Tibial nerve (tissue), 4 donors: ENCODE data around the gene MAJIN. TPM values are rescaled to one million over a fixed set of nuclear protein-coding genes. Genes with fewer than 3 reads are reported as not detected.

Experiments
- DNase-seq, 2 donors: peaks; one replicate each; pipeline ENCODE4 v3.0.0-alpha.2; 2019; ENCODE audit warnings: low spot score in 2 of 2
- H3K27ac ChIP-seq, 4 donors: fragments of 200-600 bp; sonication (generic) in 3 of 4; one replicate each; pipeline ENCODE4 v1.5.1; 2017 to 2019; ENCODE audit warnings: mild to moderate bottlenecking in 1 of 4
- H3K27me3 ChIP-seq, 2 donors: fragments of 200-600 bp; sonication (generic) in 1 of 2; one replicate each; pipeline versions ENCODE4 v1.5.1 to v1.6.0; 2017 to 2019
- H3K36me3 ChIP-seq, 3 donors: fragments of 200-600 bp; sonication (generic); one replicate each; pipeline ENCODE4 v1.5.1; 2018 to 2019
- H3K4me1 ChIP-seq, 4 donors: fragments of 200-600 bp; sonication (generic) in 3 of 4; one replicate each; pipeline ENCODE4 v1.5.1; 2017 to 2019
- H3K4me3 ChIP-seq, 4 donors: fragments of 200-600 bp; sonication (generic) in 3 of 4; one replicate each; pipeline ENCODE4 v1.5.1; 2017 to 2019; ENCODE audit warnings: mild to moderate bottlenecking in 1 of 4, moderate library complexity in 1 of 4
- H3K9me3 ChIP-seq, 4 donors: fragments of 200-600 bp; sonication (generic) in 3 of 4; one replicate each; pipeline ENCODE4 v1.5.1; 2017 to 2019
- EP300 ChIP-seq, 2 donors: sonication (generic); formaldehyde crosslinking; IDR thresholded peaks; one replicate each; pipeline ENCODE4 v1.6.1; 2017; ENCODE audit warnings: antibody characterized with exemption in 2 of 2, mild to moderate bottlenecking in 1 of 2
- POLR2A ChIP-seq, 2 donors: fragments of 450-650 bp; IDR thresholded peaks; one replicate each; pipeline ENCODE4 v1.6.1; 2017; ENCODE audit warnings: antibody characterized with exemption in 2 of 2, mild to moderate bottlenecking in 2 of 2, moderate library complexity in 2 of 2
- WGBS, 2 donors: methylation state at CpG; one replicate each; pipeline ENCODE4 v1.1.5; 2018; 5-methylcytosine and 5-hydroxymethylcytosine counted together
- total RNA-seq, 4 donors: library from RNA; depleted of rRNA; stranded (reverse); fragments of >200 nt; gene quantifications; one replicate each; pipeline ENCODE4 v1.1.0, GENCODE V29; 2016
- TF ChIP-seq, protein P1 (sequence below), 5 experiments: fragments of 200-600 bp in 3 of 5; fragments of 450-650 bp in 2 of 5; sonication (generic) in 3 of 5; IDR thresholded peaks; one replicate each; pipeline ENCODE4 v1.5.1; 2016 to 2019; ENCODE audit warnings: antibody characterized with exemption in 5 of 5, mild to moderate bottlenecking in 3 of 5, moderate library complexity in 2 of 5

MAJIN gene
- total RNA-seq, 4 donors from 2014 or later = not detected

DNA sequence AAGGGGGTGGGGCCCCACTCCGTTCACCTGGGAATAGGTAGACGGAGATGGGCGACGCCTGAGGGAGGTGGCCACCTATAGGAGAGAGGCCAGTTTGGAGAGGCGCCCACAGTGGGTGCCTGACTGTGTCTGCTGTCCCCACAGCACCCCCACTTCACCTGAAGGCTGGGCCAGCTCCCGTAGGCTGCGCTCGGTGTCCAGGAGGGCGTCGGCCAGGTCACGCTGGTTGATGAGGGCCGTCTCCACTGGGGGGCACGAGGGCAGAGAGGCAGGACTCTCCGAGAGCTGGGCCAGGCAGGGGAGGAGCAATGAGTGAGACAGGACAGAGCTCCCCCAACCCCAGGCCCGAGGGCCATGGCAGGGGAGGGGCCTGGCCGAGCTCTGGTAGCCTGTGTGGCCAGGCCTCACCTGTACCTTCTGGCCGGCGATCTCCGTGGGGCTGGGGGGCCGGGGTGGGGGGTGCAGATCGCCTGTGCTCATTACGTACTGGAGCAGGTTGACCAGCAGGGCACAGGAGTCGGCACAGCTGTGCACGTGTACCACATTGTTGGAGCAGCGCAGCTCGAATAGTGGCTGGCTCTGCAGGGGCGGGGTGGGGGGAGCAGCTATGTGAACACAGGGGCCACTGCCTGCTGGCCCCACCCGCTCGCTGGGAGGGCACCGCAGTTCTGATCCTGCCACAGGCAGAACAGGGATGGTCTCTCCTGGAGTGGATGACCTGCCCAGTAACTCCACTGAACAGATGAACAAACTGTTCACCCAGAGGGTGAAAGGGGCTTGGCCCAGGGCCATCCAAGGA, 69.6 kb downstream of the MAJIN start:
- Histone ChIP-seq H3K4me1 (no peaks in the 10 kb centered on the region), H3K4me3 (no peak overlapping the region), H3K27me3 (no peaks in the 10 kb centered on the region), H3K9me3 (no peaks in the 10 kb centered on the region), H3K27ac (no peak overlapping the region), H3K36me3 (peaks cover 5 to 100% (median 23%) of the 10 kb centered on the region in 3 donors)
- 84 to 89% methylated on average over 23 to 24 of the region's 30 CpGs for WGBS, 2 donors
- DNase-seq = no peak
- TF ChIP-seq, protein P1, sequence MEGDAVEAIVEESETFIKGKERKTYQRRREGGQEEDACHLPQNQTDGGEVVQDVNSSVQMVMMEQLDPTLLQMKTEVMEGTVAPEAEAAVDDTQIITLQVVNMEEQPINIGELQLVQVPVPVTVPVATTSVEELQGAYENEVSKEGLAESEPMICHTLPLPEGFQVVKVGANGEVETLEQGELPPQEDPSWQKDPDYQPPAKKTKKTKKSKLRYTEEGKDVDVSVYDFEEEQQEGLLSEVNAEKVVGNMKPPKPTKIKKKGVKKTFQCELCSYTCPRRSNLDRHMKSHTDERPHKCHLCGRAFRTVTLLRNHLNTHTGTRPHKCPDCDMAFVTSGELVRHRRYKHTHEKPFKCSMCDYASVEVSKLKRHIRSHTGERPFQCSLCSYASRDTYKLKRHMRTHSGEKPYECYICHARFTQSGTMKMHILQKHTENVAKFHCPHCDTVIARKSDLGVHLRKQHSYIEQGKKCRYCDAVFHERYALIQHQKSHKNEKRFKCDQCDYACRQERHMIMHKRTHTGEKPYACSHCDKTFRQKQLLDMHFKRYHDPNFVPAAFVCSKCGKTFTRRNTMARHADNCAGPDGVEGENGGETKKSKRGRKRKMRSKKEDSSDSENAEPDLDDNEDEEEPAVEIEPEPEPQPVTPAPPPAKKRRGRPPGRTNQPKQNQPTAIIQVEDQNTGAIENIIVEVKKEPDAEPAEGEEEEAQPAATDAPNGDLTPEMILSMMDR (IDR thresholded peaks at IDR 0.05) = no peak
- TF ChIP-seq POLR2A (IDR thresholded peaks at IDR 0.05) (no peak), EP300 (IDR thresholded peaks at IDR 0.05) (no peak)

DNA sequence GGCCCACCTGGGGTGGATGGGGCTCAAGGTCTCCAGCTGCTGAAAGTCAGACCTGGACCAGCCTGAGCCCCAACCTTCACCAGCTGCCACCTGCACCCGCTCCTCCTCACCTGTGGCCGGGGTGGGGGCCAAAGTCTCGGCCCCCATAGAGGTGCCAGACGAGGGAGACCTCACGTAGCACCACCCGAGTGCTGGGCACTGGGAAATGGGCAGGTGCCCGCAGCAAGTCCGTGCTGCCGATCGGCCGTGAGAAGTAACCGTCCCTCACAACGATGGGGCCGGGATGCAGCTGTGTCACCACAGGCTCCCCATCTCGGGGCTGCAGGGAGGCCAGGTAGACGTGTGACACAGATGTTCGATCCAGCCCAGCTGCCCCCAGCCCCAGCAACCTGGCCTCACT, 71.1 kb downstream of the MAJIN start:
- no peak overlapping the region for H3K4me3 ChIP-seq
- no peak overlapping the region for H3K27ac ChIP-seq
- peaks cover 2 to 100% (median 20%) of the 10 kb centered on the region in 3 donors for H3K36me3 ChIP-seq
- TF ChIP-seq POLR2A (IDR thresholded peaks at IDR 0.05) (no peak), EP300 (IDR thresholded peaks at IDR 0.05) (no peak)
- H3K4me1 ChIP-seq = no peaks in the 10 kb centered on the region
- no peak for DNase-seq
- no peaks in the 10 kb centered on the region for H3K27me3 ChIP-seq
- 95 to 98% methylated on average over 13 to 17 of the region's 17 CpGs for WGBS, 2 donors
- no peaks in the 10 kb centered on the region for H3K9me3 ChIP-seq

DNA sequence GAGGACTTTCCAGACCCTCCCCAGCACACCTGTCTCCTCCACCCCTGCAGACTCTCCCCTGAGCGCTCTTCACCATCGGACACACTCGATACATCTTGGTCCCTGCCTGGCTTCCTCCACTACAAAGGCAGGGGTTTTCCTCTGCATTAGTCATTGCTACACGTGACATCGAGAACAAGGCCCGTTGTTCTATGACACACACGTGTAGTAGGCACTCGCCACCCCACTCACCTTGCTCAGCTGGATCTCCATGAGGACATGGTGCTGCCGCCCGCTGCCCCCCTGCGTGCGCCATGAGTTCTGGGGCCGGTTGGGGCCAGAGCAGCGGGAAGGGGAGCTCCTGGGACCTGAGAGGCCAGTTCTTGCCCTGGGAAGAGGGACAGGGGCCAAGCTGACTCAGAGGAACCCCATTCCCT, 71.6 kb downstream of the MAJIN start:
- DNase-seq = no peak
- WGBS, 2 donors = 80 to 83% methylated on average over 14 of the region's 14 CpGs
- H3K27me3 ChIP-seq = no peaks in the 10 kb centered on the region
- no peak overlapping the region for H3K27ac ChIP-seq
- H3K4me3 ChIP-seq = no peak overlapping the region
- H3K36me3 ChIP-seq = peaks cover 2 to 100% (median 20%) of the 10 kb centered on the region in 3 donors
- H3K9me3 ChIP-seq = no peaks in the 10 kb centered on the region
- no peaks in the 10 kb centered on the region for H3K4me1 ChIP-seq
- TF ChIP-seq EP300 (IDR thresholded peaks at IDR 0.05) = no peak

DNA sequence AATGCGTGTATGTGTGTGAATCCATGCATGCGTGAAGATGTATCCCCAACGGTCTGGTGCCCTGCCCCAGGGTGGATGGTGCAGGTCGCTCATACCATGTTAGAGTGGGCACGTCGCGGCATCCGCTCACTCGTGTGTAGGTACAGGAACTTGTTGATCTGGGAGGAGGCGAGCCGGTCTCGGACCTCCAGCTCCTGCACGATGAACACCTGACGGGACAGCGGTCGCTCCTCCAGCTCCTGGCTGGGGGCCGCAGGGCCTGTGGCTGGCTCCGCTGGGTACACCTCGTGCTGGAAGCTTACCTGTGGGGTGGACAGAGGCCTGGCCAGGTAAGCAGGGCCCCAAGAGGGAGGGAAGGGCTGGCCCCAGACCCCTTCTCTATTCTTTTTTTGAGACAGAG, 73.4 kb downstream of the MAJIN start:
- DNase-seq = no peak
- H3K27me3 ChIP-seq = no peaks in the 10 kb centered on the region
- 85 to 94% methylated on average over 16 to 19 of the region's 19 CpGs for WGBS, 2 donors

DNA sequence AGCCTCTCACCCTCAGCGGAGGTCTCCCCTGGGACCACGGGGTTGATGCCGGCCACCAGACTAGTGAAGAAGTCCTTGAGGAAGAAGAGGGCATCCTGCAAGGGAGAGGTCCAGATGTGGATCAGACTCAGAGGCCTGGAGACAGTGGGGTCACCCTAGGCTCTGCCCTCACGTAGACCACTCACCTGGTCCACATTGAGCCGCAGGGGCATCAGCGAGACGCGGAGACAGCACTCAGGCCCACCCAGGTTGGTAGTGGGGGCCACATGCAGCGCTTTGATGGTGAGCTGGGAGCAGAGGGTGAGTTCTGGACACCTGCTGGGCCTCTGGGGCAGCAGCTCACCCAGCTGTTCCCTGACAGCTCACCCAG, 73.8 kb downstream of the MAJIN start:
- no peaks in the 10 kb centered on the region for H3K9me3 ChIP-seq
- H3K27ac ChIP-seq = no peak overlapping the region
- H3K27me3 ChIP-seq = no peaks in the 10 kb centered on the region
- no peak for DNase-seq
- H3K4me3 ChIP-seq = no peak overlapping the region
- H3K36me3 ChIP-seq = peaks cover 2 to 86% (median 13%) of the 10 kb centered on the region in 3 donors
- TF ChIP-seq POLR2A (IDR thresholded peaks at IDR 0.05) = no peak
- TF ChIP-seq, protein P1 (IDR thresholded peaks at IDR 0.05) = no peak
- no peak for TF ChIP-seq EP300 (IDR thresholded peaks at IDR 0.05)
- peaks cover 0 to 11% (median 0%) of the 10 kb centered on the region in 4 donors for H3K4me1 ChIP-seq
- 88 to 90% methylated on average over 6 to 9 of the region's 9 CpGs for WGBS, 2 donors

More for the DNA sequence above, 73.4 kb downstream of the MAJIN start:
- Histone ChIP-seq H3K9me3 (no peaks in the 10 kb centered on the region), H3K4me3 (no peak overlapping the region), H3K4me1 (peaks cover 0 to 11% (median 0%) of the 10 kb centered on the region in 4 donors), H3K27ac (no peak overlapping the region), H3K36me3 (peaks cover 2 to 91% (median 16%) of the 10 kb centered on the region in 3 donors)
- TF ChIP-seq EP300 (IDR thresholded peaks at IDR 0.05) (no peak), POLR2A (IDR thresholded peaks at IDR 0.05) (no peak)
- TF ChIP-seq, protein P1 (IDR thresholded peaks at IDR 0.05) = no peak

DNA sequence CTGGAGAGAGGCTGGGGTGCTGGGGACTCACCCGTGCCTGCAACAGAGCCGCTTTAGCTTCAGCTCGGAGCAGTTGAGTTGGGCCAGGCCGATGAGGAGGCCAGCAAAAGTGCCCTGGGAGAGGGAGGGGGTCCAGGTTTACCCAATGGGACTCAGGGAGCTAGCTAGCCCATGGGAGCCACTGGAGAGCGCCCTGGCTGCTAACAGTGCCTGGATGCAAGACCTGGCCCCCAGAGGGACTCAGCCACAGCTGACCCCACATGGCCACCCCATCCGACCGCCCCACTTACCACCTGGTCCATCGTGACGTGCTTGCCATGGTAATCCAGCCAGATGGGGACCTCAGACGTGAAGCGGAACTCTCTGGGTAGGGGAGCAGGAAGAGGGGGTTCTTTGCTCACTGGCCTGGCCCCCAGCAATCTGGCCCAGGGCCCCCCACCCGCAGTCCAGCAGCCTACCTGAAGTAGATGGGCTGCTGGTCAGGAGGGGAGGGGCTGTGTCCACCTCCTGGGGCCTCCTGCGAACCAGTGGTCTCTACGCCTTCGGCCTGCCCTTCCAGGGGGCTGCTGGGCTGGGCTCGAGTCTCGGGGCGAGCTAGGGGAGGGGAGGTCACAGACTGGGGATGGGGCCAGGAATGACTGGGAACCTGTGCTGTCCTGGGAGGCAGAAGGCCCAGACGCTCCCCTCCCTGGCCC, 74.4 kb downstream of the MAJIN start:
- Histone ChIP-seq H3K4me3 (no peak overlapping the region), H3K36me3 (peaks cover under 1 to 81% (median 8%) of the 10 kb centered on the region in 3 donors), H3K27ac (no peak overlapping the region), H3K9me3 (no peaks in the 10 kb centered on the region), H3K27me3 (no peaks in the 10 kb centered on the region), H3K4me1 (peaks cover 0 to 11% (median 0%) of the 10 kb centered on the region in 4 donors)
- TF ChIP-seq EP300 (IDR thresholded peaks at IDR 0.05) (no peak), POLR2A (IDR thresholded peaks at IDR 0.05) (no peak)
- TF ChIP-seq, protein P1 (IDR thresholded peaks at IDR 0.05) = no peak
- no peak for DNase-seq
- WGBS, 2 donors = 88 to 91% methylated on average over 15 to 16 of the region's 19 CpGs
